Left colon (tissue), 2 donors: Measurements from ENCODE around the gene STXBP1. TPM values are rescaled to one million over a fixed set of nuclear protein-coding genes. Genes with fewer than 3 reads are reported as not detected.
A peak's percentile ranks its signal among the peaks of the same experiment; 100 is the strongest.

Experiments used
- ATAC-seq: fragments of 200-7000 bp; cut with Tn5 transposase; one replicate; pipeline ENCODE4 v1.9.1; 2020; ENCODE audit warnings: mild to moderate bottlenecking, moderate library complexity
- DNase-seq, 2 donors: peaks; one replicate each; pipeline ENCODE4 v3.0.0-alpha.2; 2020
- intact Hi-C, 2 donors: fragments of 100-400 bp; cut with DNase I in 1 of 2; cut with micrococcal nuclease in 1 of 2; formaldehyde crosslinking; loops; one replicate each; pipeline versions ENCODE4 v1.11.2 to v1.14.0; 2022; cut with DNase I, micrococcal nuclease
- total RNA-seq, 2 donors: library from RNA; stranded (reverse); fragmentation: NEBNext Ultra II Directional; extraction: Animal tissue kit (Norgen Biotek cat#: 25700); gene quantifications; one replicate each; pipeline ENCODE4 v1.2.1, GENCODE V29; 2021
- donor health status: DM: no; HTN: no; CAD: no.
- donor health status: DM: yes; HTN: yes; CAD: no.

STXBP1 gene
- total RNA-seq, 2 donors from 2014 or later, result 9.0 to 15.0 TPM

DNA sequence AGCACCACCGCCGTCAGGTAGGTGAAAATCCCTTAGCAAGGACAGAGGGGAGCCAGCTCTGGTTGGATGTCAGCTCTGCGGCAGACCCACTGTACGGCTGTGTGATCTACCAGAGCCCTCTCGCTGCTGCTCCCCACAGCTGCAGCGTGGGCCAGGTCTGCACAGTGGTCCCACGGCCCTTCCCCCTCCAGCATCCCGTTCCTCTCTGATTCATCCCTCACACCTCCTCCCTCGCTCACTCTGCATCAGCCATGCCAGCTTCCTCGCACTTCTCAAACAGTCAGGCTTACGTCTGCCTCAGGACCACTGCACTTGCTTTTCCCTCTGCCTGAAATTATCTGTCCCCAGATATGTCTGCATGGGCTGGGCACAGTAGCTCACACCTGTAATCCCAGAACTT, 68.1 kb downstream of the STXBP1 start:
- no peak for ATAC-seq
- intact Hi-C loops, result no loop called here

DNA sequence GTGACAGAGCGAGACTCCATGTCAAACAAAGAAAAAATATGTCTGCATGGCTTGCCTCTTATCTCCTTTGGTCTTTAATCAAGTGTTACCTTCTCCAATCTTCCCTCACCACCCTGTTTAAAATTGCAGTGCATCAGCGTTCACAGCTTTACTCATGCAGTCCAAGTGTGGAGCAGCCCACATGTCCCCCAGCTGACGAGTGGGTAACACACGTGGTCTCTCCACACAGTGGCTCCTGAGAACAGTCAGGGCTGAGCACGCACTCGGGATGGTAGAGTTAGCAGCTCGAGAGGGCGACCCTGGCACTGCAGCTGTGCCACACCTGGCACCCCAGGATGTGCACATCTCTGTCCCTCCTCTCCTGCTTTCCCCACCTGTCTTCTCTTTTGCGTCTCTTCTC, 68.8 kb downstream of the STXBP1 start:
- intact Hi-C loops, result no loop called here
- DNase-seq, result no peak
- no peak for ATAC-seq

More for the DNA sequence above, 68.1 kb downstream of the STXBP1 start:
- DNase-seq, result no peak

DNA sequence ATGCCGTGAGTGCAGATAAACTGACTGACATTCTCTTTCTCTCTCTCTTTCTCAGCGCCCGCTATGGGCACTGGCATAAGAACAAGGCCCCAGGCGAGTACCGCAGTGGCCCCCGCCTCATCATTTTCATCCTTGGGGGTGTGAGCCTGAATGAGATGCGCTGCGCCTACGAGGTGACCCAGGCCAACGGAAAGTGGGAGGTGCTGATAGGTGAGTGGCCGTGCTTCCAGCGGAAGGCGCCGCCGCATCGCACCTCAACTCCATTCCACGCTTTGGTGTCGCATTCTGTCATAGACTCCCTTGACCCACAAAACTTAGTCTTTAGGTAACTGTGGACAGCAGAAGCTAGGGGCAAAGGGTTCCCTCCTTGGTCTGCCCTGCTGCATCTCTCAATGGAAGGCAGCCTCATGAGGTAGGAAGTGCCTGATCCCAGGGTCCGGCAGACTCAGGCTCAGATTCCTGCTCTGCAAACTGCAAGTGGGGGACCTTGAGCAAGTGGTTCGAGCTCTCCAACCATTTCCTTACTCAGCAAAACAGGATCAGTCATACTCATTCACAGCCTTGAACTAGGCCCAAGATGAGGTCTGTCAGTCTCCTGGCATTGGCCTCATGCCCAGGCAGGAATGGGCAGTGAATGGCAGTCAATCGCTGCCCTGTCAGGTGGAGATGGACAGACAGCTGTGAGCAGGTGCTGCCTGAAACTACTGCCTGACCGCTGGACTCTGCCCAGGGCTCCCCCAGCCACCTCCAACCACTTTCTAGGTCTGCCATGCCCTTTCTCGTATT, 70.5 kb downstream of the STXBP1 start:
- no peak for ATAC-seq
- no peak for DNase-seq
- intact Hi-C loops, result no loop called here

- DNase-seq (no peak), ATAC-seq (no peak)
- intact Hi-C loops, result no loop called here
Observed at GRCh38 chr9:127683723-127684122, 71.6 kb downstream of the STXBP1 start.

DNA sequence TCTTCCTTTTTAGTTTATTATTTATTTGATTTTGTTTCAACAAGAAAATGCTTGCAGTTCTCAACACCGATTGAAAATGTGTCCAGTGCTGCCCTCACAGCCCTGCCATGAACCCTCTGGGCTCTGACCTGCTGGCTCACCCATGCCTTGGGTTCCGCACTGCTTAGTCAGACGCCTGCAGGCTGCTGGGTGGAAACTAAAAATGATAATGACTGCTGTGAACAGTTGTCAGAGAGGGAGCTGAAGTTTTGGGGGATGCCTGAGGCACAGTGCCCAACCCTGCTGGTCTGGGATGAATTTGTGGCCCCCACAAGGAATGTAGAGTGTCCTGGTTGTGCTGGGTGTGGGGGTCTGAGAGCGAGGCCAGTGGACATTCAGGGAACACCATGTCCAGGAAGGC, 72.5 kb downstream of the STXBP1 start:
- no peak for DNase-seq
- ATAC-seq, result no peak
- intact Hi-C loops, result no loop called here

GRCh38 chr9:127686461-127687393, 74.7 kb downstream of the STXBP1 start:
- DNase-seq (no peak), ATAC-seq (no peak)
- intact Hi-C loops, result no loop called here

DNA sequence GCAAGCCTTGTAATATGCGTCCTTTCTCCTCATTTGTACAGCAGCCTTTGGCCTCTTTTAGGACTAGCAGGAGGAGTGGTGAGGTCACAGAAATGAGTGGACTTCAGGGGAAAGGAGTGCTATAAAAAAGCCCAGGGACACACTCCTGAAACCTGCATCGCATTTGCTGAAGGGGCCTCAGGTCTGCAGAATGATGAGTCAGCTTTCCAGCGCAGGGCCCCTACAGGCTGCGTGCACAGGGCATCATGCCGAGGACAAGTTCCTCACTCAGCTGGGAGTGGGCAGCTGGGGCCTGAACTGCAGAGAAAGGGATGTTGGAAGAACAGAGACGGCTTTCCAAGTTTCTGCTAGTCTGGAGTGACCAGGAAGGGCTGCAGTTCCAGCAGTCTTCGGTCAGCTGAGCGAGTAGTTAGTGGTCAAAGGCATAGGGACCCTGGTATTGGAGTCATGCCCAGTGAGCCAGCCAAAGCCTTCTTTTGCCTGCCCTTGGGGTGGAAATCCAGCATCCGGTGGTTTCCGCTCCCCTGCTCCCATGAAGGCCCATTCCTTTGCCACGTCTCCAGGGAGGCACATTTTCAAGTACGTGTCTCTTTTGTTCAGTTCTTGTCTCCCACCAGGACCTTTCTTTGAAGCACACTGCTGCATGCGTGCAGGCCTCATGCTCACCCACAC, 77.4 kb downstream of the STXBP1 start:
- no peak for DNase-seq

GRCh38 chr9:127690735-127691134, 78.7 kb downstream of the STXBP1 start:
- no peak for DNase-seq
- intact Hi-C loops, result no loop called here
- ATAC-seq, result no peak

More for the DNA sequence above, 77.4 kb downstream of the STXBP1 start:
- ATAC-seq, result no peak
- intact Hi-C loops, result no loop called here

GRCh38 chr9:127692071-127692470, 80.0 kb downstream of the STXBP1 start:
- DNase-seq (no peak), ATAC-seq (no peak)
- intact Hi-C loops, result no loop called here

DNA sequence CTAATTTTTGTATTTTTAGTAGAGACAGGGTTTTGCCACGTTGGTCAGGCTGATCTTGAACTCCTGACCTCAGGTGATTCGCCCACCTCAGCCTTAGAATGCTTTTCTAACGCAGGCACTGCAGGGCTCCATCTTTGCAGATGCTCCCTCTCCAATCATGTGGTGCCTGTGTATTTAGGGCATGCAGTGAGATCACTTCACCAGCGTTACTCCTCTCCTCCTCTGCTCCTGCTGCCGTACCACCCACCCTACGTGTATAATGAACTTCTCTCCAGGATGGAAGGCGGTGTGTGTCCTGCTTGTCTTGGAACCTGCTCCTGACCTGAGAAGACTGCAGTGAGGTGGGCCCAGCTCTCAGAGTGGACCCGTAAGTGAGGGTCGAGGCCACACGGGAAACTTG, 81.1 kb downstream of the STXBP1 start:
- intact Hi-C loops, result no loop called here
- no peak for ATAC-seq
- DNase-seq, result no peak

- intact Hi-C loops, result no loop called here
- no peak for ATAC-seq
- no peak for DNase-seq
Observed at GRCh38 chr9:127693697-127694096, 81.6 kb downstream of the STXBP1 start.

DNA sequence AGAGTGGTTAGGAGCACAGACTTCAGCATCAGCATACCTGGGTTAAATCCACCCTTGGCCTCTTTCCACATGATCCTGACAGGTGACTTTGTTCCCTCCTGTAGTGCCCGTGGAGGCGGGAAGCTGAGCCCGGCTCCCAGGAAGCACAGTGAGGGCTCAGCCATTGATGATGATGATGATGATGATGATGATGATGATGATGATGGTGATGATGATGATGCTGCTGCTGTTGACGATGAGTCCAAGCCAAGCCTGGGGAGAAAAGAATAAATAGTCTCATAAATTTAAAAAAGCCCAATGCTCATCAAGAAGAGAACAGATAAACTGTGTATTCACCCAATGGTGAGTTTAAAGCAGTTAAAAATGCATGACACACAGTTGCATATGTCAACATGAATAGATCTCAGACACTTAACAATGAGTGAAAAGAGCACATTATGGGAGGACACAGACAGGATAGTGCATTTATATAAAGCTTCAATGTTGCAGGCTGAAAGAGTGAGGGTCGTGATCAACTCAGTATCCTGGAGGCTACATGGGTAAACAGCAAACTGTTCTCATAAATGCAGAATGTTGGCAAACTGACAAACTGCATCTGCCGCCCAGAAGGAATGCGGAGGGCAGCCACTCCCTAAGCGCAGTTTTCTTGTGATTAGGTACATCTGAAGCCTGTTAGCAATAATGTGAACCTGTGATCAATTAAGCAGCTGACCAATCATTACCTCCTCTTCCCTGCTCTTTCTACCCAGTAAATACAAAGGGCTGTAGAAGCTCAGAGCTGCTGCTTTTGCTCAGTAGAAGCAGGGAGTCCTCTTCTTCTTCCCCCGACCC, 83.0 kb downstream of the STXBP1 start:
- ATAC-seq, result no peak
- no peak for DNase-seq
- intact Hi-C loops, result no loop called here

DNA sequence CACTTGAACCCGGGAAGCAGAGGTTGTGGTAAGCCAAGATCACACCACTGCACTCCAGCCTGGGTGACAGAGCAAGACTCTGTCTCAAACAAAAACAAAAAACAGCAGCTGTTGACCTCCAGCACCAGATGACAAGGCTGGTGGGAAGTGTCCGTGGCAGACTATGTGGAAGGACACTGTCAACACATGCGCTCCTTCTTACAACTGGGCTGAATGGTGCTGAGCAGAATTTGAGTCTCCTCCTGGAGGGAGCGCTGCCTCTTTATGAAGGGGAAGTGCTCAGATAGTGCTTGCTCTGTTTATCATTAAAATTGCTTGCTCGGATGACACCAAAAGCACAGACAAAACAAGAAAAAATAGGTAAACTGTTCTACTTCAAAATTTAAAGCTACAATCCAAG, 85.5 kb downstream of the STXBP1 start:
- intact Hi-C loops, result no loop called here
- ATAC-seq (no peak), DNase-seq (no peak)

- intact Hi-C loops, result no loop called here
- ATAC-seq (no peak), DNase-seq (no peak)
Observed at GRCh38 chr9:127698386-127698785, 86.3 kb downstream of the STXBP1 start.

GRCh38 chr9:127698985-127699670, 87.1 kb downstream of the STXBP1 start:
- peak; percentile 92 to 96 for DNase-seq
- ATAC-seq, result peak; percentile 100
- intact Hi-C loops, result no loop called here

DNA sequence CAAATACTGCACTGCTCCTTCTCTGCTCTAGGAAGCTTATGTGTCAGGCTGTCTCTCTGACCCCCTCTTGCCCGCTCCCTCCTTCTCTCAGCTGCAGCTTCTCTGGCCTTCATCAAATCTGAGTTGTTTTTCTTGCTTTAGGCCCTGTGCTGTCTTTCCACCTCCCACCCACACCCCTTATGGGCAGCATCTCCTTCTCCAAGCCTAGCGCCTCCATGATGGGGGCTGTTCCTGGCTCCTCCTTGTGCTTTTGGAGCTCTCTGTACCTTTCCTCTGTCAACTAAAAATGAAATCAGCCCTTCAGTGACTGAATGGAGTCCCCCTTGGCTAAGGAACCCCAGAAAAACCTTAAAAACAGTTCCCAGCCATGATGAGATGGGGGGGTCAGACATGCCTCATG, 88.1 kb downstream of the STXBP1 start:
- DNase-seq, result no peak
- no peak for ATAC-seq
- intact Hi-C loops, result no loop called here

GRCh38 chr9:127700594-127701255, 88.6 kb downstream of the STXBP1 start:
- DNase-seq (no peak), ATAC-seq (no peak)
- intact Hi-C loops, result no loop called here
